ENCODE measurements around the gene KATNA1.
"Not testable (repeated sequence)": the region's sequence is repeated elsewhere in the genome, so short reads cannot be mapped to it uniquely, and the experiment has no call there.

Gene KATNA1

DNA sequence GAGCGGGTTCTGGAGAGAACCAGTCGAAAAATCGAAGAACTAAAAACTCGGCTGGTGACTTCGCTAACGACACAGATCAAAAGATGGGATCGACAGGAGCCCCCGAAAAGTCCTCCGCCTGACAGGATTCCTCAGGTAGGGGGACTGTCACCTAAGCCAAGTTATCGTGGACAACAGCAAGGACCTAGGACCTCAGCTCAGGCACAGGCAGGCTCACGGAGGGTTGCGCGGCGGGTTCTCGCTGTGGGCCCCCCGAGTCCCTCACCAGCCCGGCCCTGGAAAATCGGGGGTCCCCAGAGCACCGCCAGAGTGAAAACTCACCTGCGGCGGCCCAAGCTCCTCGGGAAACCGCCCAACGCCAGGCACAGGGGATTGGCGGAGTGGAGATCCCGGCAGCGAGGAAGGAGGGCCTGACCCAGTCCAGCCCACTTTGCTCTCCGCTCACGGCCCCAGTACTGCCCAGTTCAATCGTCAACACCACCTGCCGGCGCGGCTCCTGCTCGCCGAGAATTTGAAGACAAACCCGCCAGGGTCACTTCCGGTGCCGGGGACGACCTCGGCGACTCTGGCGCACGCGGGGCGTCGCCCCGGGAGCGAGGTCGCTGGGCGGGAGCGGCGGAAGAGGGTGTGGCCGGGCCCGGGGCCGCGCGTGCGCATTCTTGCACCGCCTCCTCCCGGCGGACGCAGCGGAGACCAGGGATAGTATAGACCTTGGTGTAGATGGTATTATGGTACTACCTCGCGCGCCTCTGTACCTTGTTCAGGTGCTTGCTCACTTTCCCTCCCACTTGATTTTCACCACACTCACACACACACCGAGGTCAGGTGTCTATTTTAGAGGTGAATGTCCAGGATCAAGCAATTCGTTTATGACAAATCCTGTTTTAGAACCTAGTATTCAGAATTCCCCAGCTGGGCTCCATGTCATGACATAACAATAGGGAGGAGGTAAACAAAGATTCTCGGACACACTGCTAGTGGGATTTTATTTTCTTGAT, at the start of gene KATNA1:
Gene KATNA1 (minus strand): TSS at position 567 of the 998 bp plus-strand sequence. CDS start 10,167 bp downstream, outside the sequence.
- peak; percentile 92 for DNase-seq

DNA sequence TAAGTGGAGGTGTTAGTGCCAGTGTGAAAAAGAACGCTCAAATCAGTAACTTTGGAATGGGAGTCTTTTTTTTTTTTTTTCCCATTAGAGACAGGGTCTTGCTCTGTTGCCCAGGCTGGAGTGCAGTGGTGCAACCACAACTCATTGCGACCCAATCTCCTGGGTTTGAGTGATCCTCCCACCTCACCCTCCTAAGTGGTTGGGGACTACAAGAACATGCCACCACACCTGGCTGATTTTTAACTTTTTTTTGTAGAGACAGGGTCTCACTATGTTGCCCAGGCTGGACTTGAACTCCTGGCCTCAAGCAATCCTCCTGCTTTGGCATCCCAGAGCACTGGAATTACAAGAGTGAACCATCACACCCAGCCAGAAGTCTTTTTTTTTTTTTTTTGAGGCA, 49.7 kb upstream of the KATNA1 start:
- no peak for DNase-seq

DNA sequence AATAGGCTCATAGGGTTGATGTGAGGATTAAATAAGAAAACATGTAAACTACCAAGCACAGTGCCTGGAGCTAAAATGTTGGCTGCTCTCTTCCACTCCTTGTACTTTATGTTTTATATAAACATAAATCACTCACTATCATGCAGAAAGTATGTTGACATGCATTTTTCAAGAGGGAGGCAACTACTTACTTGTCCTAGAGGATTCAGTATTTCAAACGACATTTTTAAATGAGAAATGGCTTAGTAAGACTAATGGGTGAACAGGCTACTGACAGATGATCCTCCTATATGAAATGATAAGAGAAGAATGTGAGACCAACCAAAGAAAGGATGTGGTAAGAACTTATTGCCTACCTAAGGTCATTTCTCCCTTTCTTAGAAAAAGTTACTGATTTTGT, 48.4 kb upstream of the KATNA1 start:
- DNase-seq: no peak

DNA sequence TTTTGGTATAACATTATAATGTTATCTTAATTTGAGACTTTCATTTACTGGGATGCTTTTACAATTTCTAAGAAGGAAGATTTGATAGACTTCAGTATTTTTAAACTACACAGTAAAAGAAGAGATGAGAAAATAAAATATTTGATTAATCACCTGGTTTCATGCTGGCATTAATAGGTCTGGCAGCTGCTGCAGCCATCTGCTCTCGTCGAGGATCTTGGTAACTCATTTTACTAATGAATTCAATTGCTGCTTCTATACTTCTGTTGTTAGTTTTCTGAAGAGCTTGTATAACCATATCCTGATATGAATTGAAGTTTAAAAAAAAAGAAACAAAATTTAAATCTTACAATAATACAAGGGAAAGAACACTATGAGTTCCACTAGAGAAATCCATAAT, 46.4 kb upstream of the KATNA1 start:
- no peak for DNase-seq

- no peak for DNase-seq
These were observed 42.7 kb upstream of the KATNA1 start for GRCh38 chr6:149691201-149691600.

GRCh38 chr6:149686230-149686629, 37.7 kb upstream of the KATNA1 start:
- no peak for DNase-seq

GRCh38 chr6:149683256-149683859, 34.8 kb upstream of the KATNA1 start:
- DNase-seq: no peak

- not testable (repeated sequence) for DNase-seq
These were observed 33.3 kb upstream of the KATNA1 start for GRCh38 chr6:149681845-149682244.

- no peak for DNase-seq
These were observed 32.7 kb upstream of the KATNA1 start for GRCh38 chr6:149681209-149681608.

DNA sequence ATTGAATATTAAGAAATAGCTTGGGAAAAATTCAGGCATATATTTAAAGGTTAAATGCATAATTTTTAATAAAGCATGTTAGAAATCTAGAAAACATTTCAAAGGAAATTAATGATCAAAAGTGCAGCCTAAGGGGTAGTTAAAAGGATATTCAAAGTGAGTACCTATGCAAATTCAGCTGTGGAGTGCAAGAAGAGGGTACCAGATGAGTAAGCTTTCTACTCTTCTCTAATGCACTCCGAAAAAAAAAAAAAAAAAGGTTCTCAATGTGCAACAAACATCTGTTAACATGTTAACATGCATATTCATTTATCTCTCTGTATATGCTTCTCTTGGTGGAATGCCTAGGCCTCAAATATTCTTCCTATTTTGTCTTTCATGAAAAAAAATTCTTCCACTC, 32.0 kb upstream of the KATNA1 start:
- DNase-seq: no peak

- not testable (repeated sequence) for DNase-seq
These were observed 23.8 kb upstream of the KATNA1 start for GRCh38 chr6:149672265-149672664.

- no peak for DNase-seq
These were observed 11.5 kb upstream of the KATNA1 start for GRCh38 chr6:149660028-149660427.

DNA sequence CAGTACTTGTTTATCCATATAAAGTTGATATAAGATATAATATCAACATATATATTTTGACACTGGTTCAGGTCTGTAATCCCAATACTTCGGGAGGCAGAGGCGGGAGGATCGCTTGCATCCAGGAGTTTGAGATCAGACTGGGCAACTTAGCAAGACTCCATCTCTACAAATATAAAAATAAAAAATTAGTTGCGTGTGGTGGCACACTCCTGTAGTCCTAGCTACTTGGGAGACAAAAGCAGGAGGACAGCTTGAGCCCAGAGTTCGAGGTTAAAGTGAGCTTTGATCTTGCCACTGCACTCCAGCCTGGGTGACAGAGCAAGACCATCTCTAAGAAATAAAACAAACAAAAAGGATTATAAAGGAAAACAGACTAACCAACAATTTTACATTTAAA, 8.9 kb upstream of the KATNA1 start:
- no peak for DNase-seq

DNA sequence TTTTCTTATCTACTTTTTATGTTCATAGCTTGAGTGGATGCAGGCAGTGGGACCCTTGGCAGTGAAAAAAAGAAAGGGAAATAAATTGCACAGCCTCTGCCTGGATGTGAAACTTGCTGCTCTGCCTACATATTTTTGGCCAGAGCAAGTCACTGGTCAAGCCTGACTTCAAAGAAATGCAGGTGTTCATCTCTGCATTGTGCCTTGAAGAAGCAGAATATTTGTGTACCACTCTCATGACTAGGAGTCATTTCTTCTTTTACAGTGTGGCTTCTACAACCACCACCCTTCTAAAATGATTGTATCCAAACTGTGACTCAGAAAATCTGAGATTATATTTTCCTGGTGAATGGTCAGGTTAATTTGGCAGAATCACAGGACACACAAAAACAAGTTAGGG, 2.5 kb upstream of the KATNA1 start:
- no peak for DNase-seq

DNA sequence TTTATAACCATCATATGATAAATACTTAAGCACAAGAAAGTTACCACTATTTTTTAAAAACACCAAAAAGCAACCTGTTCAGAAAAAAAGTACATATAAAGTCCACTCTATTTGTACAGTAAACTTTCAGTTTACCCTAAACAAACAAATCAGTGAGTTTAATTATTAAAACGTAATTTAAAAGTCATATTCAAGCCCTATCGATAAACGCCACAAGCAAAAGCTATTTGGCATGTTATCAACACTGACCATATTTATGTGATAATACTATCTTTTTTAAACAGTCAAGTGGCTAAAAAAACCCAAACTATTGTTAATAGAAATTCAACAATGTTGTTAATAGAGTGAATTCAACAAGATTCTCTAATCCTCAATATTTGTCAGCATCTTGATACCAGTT, 1.9 kb downstream of the KATNA1 start:
- DNase-seq: no peak

DNA sequence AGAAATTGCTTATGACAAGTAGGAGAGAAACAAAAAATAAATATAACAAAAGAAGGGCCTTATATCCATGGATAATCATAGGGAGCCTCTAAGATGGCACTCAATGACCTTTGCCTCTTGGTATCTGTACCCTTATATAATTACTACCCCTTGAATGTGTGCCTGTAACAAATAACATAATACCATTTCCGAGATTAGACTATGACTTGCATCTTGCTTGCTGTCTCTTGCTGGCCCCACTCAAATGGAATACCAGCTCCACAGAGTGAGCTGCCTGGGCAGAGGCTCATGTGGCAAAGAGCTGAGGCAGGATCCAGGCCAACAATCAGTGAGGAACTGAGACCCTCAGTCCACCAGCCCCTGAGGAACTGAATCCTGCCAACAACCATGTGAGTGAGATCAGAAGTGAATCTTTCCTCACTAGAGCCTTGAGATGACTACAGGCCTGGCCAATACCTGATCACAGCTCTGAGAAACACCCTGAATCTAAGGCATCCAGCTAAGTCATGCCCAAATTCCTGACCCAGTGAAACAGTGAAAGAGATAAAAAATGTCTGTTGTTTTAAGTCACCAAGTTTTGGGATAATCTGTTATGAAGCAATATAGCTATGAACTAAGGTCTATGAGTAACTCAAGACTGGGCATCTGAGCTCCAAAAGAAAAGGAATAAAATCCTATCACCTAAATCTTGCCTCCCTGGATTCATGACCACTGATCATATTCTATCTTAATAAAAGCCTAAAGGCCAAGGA, 5.5 kb downstream of the KATNA1 start:
- DNase-seq: no peak

DNA sequence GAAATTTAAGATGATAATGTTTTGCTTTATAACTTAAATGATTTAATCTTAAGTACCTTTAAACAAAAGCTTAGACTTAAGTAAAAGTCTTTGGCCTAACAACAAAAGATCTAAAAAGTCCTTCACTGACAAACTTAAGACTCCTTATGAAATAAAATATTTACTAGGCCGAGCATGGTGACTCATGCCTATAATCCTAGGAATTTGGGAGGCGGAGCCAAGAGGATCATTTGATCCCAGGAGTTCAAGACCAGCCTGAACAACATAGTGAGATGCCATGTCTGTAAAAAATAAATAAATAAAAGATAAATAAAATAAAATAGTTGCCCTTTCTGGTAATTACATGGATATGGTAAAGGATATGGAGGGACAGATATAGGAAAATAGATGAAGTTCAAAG, 12.4 kb downstream of the KATNA1 start:
- no peak for DNase-seq

DNA sequence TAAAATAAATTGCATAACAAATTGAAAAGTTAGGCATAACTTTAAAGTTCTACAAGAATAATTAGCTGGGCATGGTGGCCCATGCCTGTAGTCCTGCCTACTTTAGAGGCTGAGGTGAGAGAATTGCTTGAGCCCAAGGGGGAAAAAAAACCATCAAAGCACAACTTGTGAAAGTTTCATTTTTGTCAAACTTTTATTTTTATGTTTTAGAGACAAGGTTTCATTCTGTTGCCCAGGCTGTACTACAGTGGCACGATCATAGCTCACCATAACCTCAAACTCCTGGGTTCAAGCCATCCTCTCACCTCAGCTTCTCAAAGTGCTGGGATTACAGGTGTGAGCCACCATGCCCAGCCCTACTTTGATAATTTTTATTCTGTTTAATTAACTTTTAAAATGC, 14.2 kb downstream of the KATNA1 start:
- no peak for DNase-seq

DNA sequence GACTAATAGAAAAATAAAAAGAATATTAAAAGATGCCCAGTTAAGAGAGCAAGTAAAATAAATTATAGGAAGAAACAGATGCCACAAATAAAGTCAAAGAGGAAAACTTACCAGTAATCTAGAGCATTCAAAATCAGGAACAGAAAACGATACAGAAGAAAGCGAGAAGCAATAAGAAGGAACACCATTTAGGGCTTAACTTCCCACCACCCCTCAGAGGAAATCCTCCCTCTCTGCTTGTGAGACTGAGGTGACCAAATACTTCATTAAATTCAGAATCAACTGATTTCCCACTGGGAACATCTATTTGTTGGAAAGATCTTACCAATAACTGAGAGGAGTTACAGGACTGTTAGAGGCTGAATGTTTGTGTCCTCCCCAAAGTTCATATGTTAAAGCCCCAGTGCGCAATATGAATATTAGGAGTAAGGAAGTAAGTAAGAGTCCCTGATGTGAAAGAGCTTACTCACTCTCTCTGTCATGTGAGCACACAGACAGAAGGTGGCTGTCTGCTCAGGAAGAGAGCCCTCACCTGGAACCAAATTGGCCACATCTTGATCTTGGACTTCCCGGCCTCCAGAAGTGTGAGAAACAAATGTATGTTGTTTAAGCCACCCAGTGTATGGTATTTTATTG, 19.5 kb downstream of the KATNA1 start:
- DNase-seq: no peak

GRCh38 chr6:149627672-149628071, 20.8 kb downstream of the KATNA1 start:
- DNase-seq: no peak

DNA sequence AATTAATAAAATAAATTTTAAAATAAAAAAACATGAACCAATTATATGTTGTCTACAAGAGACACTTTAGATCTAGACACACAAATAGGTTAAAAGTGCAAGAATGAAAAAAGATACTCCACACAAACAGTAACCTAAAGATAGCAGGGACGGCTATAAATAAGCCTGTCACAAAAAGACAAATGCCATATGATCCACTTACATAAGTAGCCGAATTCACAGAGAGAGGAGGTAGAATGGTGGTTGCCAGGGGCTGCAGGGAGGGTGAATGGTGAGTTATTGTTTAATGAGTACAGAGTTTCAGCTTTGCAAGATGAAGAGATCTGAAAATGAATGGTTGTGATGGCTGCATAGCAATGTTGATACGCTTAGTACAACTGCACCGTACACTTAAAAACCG, 32.7 kb downstream of the KATNA1 start:
- DNase-seq: no peak

GRCh38 chr6:149614337-149614736, 34.2 kb downstream of the KATNA1 start:
- no peak for DNase-seq

DNA sequence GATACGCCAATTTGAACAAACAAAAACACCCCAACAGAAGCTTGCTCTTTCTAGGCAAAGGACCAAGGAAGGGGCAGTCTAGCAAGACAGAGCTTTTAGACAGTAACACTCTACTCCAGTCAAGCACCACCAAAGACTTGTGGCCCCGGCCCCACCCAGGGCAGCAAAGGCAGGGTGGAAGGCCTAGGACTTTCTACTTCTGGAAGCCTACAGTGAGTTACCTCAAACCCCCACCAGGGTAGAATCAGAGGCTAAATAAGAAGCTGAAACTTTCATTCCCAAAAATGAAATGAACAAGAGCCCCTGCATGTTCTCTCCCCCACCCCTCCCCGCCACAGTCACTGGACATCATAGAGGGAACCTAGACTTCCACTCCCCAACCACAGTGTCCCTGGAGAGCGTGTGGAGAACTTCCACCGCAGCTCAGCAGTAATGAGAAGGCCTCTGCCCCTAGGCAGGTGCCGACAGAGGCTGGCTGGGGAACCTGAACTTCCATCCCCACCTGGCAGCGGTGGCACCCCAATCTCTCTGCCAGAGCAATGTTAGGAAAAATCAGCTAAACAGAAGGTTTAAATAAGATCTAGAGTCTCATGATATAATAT, 40.0 kb downstream of the KATNA1 start:
- DNase-seq: no peak

Data from NCI-H345 (cell line).